ENCODE measurements around the gene TBC1D22A.

TBC1D22A gene

DNA sequence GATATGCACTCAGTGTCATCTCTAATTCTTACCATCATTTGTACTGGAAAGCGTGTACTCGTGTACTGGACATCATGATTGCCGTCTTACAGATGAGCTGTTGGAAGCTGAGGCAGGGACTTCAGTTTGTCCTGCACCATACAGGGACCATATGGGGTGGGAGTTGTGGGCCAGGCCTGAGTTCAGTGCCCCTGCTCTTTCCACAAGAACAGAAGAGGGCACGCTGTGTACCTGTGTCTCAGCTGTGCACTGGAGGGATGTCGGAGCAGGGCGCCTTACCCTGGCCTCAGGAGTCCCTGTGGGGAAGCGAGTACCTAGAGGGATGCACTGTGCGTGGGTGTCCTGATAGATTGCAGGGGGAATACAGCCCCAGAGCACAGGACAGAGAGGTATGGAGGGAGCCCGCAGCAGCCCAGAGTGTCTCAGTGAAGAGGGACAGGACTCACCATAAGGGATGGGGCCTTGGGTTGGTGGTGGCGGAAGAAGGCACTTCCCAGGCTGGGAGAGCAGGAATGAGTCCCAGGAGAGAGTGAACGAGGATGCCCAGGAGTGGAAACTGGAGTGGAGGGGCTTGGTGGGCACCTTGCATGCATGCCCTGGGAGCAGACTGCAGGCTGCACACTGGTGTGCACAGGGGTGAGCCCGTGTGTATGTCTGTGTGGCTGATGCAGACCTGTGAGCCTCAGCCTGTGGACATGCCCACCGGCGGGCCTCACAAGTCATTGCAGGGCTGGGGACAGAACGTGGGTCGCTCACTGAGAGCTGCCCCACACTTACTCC, 329.7 kb downstream of the TBC1D22A start:
- DNase-seq: no peak

DNA sequence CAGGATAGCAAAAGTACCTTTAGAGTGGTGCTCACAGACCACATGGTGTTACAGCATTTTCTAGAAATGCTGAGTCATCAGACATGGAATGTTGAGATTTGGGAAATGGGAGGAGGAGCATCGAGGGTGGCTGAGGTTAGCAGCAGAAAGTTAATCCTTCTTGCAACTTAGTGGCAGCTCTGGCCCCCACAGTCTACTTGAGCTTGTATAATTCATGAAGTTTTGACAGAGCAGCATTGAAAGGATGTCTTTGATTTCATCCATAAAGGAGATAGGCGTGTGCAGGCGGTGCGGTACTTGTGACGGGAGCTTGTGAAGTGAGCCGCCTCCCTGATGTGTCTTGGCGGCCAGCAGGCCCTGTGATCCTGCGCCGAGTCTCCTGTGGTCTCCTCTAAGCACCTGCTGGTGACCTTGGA, 330.5 kb downstream of the TBC1D22A start:
- DNase-seq: no peak

DNA sequence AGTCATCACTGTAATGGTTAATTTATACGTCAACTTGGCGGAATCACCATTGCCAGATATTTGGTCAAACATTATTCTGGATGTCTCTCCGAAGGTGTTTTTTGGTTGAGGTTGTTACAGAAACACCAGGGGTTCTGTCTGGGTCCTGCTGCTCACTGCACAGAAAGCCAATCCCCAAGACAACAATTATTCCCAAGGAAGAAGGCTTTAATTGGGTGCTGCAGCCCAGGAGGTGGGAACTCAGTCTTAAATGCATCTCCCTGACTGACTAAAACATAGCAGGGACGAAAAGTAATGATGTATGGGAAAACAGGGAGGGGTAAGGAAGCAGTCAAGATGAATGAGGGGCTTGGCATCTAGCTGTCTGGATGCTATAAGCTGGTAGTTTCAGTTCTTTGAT, 331.3 kb downstream of the TBC1D22A start:
- DNase-seq: no peak

DNA sequence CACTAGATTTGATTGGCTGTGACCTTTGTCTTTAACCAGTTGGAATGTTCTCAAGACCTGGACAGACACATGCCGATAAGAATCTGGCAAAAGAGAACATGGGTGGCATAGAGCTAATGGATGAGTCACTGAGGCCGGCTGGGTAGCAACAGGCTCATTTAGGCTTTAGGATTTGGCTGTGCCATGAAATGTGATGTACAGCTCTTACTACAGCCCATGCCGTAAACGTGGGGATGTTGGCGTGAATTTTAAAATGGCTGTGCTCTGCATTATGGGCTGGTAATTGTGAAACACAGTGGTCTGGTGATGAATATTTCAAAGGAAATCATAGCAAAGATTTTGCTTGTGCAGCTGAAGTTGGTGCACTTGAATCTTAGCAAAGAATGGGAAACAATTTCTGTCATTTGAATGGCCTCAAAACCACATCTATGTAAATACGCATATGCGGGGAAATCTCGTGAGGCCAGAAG, 332.4 kb downstream of the TBC1D22A start:
- no peak for DNase-seq

DNA sequence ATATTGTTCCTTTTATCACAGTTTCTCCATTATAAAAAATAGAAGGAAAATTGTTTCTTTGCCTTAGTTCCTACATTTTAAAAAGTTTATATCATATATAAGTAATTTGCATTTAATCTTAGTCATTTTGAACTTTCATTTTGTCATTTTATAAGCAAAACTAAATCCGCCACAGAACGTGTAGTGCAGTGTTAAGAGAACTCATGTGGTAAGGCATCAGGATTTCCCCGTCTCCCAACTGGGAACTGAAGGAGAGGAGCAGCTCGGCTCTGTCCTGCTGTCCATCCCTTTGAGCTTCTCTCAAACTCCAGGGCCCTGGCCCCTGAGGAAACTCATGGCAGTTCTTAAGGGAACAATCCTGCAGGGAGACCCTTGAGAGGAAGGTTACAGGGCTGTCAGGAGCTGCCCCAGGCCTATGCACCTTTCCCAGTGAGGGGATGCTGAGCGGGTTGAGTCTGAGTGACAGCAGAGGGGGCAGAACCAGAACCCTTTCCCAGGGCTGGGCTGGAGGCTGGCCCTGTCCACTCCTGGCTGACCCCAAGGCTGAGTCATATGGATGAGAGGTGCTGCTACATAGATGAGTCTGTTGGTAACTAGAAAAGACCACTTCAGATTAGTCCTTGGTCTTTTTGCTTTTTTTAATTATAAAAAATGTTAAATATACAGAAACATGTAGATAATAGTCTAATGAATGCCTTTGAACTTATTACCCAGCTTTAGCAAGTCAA, 333.1 kb downstream of the TBC1D22A start:
- no peak for DNase-seq

DNA sequence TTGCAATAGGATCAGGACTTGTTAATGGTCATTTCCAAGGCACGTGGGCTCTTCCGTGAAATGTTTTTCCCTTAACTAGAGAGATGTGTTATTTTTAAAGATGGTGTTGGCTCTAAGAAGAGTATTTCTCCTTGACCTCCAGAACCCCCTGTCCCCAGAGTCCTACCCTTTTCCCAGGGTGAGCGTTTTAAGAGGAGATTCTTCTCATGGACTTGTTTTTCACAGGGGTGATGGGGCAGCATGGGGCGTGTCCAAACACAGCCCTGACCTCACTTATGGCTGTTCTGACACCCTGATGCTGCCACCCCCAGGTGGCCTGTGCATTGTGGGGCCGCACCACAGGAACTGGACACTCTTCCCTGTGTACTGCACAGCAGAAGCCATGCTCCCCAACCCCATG, 335.7 kb downstream of the TBC1D22A start:
- DNase-seq: no peak

DNA sequence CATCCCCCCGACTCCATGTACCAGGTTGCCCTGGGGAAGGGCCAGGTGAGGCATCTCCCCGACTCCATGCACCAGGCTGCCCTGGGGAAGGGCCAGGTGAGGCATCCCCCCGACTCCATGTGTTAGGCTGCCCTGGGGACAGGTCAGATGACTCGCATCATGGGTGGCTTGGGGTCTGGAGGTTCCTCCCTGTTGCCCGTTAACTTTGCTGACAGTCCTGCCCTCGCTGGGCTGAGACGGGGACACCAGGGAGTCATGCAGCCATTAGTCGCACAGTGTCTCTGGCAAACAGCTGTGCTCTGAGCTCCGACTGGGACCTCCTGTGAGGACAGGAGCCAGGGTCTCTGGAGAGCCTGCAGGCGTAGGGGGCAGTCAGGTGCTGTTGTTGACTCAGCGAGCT, 336.1 kb downstream of the TBC1D22A start:
- DNase-seq: no peak

DNA sequence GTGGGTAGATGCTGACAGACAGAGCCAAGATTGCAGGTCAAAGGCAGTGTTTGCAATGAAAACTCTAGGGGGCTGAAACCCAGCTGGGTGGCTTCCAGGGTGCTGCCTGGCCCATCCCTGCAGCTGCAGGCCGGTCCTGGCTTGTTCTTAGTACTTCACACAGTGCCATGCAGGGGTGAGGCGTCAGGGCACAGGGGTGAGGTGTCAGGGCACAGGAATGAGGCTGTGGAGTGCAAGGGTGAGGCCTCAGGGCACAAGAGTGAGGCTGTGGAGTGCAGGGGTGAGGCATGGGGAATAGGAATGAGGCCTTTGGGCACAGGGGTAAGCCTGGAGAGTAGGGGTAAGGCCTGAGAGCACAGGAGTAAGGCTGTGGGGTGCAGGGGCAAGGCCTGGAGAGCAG, 337.6 kb downstream of the TBC1D22A start:
- no peak for DNase-seq

DNA sequence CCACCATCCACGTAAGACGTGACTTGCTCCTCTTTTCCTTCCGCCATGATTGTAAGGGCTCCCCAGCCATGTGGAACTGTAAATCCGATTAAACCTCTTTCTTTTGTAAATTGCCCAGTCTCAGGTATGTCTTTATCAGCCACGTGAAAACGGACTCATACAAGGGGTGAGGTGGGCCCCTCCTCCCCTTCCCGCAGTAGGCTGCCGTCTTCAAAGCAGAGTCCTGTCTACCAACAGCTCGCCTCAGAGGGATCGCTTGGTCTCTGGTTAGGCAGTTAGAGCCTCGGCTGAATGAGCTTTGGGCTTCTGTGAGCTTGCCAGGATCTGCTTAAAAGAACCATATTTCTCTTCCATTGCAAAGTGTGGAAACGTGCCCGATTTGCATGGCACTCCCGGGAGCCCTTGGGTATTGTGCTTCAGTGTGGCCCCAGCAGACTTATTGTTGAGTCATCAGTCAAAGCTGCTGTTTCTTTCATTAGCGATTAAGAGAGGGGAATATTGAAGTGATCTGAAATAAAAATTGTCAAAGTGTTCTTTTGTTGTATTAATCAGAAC, 338.3 kb downstream of the TBC1D22A start:
- DNase-seq: no peak

DNA sequence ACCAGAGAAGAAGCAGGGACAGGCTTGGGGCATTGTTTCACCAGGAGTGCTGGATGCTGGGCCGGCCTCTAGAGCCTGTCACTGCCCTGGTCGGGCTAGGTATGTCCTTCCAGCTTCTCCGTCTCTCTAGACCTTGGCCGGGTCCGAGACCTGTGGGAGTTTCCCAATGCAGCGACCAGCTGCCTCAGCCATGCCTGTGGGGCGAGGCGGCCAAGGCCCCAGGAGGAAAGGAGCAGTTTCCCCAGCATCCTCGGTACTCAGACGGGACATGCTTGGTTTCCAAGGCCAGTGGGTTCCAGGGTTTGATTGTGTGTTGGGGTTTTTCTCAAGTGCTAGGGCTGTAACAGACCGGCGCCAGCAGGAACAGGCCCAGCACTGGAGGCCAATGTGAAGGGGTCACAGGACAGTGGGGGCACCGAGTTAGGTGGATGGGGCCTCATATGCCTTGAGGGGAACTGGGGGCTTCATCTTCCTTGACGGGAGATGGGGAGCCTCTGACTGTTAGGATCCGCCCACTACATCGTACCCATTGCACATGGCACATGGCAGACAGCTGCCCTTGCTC, 339.0 kb downstream of the TBC1D22A start:
- no peak for DNase-seq

DNA sequence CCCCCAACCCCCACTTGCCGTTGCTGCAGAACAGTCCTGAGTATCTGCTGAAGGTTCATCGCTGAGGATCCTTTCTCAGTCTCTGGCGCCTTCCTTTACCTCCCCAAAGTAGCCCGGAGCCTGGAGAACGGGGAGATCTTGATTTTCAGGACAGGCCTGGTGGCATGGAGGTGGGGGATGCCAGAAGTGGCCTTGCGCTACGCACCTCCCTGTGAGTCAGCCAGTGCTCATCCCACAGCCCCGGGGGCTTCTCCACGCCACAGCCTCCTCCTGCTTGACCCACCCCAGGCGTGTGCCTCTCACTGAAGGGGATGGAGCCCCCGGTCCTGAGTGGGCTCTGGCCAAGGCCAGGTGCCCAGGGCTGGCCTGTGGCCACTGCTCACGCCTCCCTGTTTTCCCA, 339.6 kb downstream of the TBC1D22A start:
- DNase-seq: no peak

DNA sequence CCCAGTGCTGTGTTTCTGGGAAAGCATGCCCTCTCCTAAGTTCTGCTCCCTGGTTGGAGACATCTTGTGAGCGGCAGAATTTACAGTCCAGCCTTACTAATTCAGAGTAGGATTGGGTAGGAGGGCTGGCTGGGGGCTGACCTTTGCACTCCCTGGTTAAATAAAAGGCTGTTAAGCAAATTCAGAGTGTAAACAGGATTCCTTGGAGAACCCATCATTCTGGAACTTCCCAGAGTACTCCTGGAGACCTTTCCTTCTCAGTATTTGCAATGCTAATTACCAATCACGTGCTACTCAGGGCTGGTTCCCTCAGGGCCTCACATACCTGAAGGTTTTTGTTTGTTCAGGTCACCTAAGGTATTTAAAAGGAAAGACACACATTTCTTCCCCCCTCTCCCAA, 340.2 kb downstream of the TBC1D22A start:
- no peak for DNase-seq

DNA sequence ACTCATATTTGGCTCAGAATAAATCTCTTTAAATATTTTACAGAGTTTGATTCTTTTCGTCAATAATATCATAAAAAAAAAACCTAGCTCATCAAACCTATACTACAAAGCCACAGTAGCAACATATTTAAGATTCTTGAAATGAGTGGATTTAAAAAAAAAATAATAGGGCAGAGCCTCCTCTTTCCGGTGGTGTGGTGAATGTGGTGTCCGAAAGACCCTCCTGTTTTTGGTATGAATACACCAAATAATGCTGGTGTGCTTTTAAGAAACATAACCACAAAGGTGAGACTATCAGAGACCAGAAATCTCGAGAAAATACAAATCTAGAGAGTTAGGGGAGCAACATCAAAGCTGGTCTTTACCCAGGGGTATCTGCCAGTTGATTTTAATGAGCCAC, 342.6 kb downstream of the TBC1D22A start:
- no peak for DNase-seq

DNA sequence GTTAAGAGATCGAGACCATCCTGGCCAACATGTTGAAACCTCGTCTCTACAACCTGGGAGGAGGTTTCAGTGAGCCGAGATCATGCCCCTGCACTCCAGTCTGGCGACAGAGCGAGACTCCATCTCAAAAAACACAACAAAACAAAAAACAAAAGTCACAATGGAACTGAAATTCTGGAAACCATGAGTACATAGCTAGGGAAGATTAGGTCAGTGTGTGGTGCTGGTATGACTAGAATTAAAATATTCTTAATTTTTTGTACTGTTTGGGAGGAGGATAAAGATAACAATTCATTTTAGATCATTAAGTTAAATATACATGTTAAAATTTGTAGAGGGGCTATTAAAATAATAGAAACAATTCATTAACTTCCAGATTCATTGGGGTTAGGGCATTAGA, 344.4 kb downstream of the TBC1D22A start:
- no peak for DNase-seq

DNA sequence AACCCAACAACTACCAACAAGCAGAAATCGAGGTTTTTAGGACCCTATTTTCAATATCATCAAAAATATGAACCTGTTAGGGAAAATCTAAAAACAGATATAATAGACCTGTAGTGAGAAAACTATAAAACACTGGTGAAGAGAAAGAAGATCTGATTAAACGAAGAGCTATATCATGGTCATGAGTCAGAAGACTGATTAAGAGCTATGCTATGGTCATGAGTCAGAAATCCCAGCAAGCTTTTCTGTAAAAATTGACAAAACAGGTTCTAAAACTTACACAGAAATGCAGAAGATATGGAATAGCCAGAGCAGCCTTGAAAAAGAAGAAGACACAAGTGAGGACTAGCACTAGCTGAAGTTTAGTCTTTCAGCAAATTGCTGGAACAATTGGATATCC, 345.0 kb downstream of the TBC1D22A start:
- DNase-seq: no peak

DNA sequence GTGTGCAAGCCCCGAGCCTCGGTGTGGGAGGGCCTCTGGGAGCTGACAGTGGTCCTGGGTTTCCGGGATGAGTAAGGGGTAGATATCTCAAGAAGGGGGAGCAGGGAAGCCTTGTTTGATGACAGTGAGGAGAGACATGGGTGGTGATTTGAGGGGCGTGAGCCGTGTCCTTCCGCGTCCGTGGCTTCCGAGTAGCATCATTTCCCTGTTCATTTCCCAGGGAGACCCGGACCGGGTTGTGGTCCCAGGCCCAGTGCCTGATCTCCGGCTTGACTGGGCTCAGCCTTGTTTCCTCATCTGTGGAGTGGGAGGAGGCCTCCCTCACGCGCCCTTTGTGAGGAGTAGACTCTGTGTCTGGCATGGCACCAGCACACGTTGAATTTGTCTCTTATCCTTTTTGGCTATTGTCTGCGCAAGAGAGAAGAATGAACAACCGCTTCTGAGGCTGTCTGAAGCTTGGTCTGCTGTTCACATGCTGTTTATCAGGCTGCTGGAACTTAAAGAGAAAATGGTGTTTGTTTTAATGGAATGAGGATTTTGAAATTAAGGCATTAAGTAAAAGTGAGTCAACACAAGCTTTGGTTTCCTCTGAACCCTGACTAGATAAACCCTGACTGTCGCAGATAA, 348.5 kb downstream of the TBC1D22A start:
- no peak for DNase-seq

DNA sequence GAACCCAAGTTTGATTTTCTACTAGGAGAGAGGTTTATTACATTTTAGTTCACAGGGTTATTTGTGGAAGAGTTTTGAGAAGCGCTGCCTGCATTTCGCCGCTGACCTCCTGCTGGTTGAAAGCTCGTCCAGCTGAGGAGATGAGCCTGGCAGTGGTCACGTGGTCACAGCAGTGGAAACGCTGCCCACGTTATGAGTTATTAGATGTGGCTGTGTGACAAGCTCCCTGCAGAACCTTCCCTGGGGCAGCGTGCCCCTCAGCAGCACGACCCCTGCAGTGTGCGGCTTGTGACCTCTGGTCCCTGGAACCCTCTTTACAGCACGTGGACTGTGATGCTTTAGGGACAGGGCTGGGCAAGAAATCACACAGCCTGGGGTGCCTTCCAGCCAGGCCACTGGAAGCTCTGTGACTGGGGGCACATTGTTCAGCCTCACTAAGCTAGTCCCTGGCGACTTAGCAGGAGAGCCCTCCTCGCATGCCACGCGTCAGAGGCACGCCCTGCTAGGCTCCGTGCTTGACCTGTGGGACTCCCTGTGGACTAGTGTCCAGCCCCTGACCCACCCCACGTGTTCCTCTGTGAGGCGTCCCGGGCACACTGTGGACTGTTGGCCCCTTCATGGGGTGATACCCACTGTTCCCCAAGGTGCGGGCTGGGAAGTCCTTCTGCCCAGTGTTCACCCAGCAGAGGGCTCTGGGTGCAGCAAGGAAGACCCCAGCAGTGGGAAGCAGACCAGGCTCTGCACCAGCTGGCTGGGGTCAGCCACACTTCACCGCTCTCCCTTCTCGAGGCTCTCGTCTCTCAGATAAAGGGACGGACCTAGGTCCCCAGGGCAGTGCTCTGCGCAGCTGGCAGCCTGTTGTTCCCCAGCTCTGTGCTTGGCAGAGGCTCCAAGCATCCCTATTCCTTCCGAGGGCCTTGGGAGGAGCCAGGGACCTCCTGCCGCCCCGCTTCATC, 349.5 kb downstream of the TBC1D22A start:
- no peak for DNase-seq

DNA sequence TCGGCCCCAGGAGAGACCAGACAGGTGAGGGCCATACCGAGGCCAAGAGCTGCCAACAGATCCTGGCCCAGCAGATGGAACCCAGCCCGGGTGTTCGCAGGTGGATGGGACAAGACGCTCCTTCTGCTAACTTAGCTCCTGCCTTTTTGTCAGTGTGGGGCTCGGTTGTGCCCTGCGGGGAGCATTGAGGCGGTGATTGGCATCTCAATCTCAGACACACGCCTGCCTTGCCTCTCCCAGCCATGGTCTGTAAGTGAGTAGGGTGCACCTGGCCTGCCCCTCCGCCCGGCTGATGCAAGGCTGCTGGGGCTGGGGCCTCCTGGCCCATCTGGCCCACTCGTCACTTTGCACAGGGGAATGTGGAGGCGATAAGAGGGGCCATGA, 350.1 kb downstream of the TBC1D22A start:
- no peak for DNase-seq

DNA sequence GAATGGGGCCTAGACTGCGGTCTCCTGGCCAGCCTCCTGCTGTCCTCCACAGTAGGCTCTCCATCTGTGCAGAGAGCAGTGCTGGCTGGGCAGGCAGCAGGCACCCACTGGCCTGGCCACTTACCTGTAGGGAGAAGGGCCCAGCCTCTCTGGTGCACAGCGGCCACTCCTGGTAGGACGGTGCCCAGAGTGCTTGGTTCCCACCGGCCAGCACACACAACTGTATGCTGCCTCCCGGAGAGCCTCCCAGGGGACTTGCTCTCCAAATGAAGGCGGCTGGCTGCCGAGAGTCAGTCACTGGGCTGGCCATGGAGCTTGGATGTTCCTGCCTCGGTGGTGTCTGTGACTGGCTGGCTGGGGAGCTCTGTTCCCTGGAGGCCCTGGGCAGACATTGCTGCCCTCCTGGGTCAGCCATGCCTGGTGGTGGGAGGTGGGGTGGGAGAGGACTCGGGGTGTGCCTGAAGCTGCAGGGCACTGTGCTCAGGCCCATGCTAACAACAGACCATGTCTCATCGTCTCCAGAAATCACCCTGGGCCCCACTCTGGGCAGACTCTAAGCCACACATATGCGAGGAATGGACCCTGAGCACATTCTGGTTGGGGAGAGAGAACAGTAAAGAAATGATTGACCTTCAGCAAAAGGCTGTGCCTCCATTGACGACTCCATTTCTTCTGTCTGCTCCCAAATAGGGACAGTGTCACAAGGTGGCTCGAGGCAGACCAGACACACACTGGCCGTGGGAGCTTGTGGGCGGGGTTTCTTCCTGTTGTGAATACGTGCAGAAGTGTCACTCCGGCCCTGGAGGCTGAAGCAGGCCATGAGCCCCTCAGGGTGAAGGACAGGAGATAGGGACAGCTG, 350.8 kb downstream of the TBC1D22A start:
- DNase-seq: no peak

DNA sequence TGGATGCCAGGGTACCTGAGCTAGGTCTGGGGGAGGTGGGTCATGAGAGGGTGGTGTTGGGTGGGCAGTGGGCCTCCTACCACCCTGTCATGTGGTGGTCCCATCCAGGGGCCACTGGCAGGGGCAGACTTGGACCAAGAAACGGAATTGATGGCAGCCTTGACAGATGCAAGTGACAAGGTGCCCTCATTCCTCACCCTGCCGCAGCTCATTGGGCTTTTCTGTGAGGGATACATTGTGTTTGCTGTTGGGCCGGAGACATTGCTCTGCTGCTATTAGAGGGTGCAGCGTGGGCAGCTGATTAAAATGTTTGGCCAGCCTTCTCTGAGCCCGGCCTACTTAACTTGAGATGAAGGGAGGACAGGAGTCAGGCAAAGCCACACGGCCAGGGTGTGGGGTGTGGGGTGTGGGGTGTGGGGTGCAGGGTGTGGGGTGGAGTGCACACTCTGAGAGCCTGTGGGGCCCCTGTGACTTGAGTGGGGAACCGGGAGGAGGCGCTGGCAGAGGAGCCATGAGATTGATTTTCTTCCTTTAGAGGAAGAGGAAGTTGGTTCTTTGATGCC, 351.5 kb downstream of the TBC1D22A start:
- no peak for DNase-seq

Data from NCI-H748 treated with DMSO at 0.1 percent for 48 hours (cell line).